ENCODE data around the gene CRB1.
"Not testable (repeated sequence)": the region's sequence is repeated elsewhere in the genome, so short reads cannot be mapped to it uniquely, and the experiment has no call there.

CRB1 gene

GRCh38 chr1:197485790-197486189, 217.7 kb downstream of the CRB1 start:
- no peak for TF ChIP-seq PPARA (CRISPR knock-in tag; IDR thresholded peaks at IDR 0.05; ENCODE audit: borderline replicate concordance)
- TF ChIP-seq ISL1 (CRISPR knock-in tag; IDR thresholded peaks at IDR 0.05) = no peak
- TF ChIP-seq, protein P1, sequence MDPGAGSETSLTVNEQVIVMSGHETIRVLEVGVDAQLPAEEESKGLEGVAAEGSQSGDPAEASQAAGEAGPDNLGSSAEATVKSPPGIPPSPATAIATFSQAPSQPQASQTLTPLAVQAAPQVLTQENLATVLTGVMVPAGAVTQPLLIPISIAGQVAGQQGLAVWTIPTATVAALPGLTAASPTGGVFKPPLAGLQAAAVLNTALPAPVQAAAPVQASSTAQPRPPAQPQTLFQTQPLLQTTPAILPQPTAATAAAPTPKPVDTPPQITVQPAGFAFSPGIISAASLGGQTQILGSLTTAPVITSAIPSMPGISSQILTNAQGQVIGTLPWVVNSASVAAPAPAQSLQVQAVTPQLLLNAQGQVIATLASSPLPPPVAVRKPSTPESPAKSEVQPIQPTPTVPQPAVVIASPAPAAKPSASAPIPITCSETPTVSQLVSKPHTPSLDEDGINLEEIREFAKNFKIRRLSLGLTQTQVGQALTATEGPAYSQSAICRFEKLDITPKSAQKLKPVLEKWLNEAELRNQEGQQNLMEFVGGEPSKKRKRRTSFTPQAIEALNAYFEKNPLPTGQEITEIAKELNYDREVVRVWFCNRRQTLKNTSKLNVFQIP (CRISPR knock-in tag; IDR thresholded peaks at IDR 0.05; ENCODE audit: borderline replicate concordance, low read depth) = no peak
- no peak for TF ChIP-seq ARNTL (CRISPR knock-in tag; IDR thresholded peaks at IDR 0.05; ENCODE audit: borderline replicate concordance, low read depth)
- TF ChIP-seq SNAI2 (CRISPR knock-in tag; IDR thresholded peaks at IDR 0.05) = no peak
- no peak for TF ChIP-seq GLIS3 (CRISPR knock-in tag; IDR thresholded peaks at IDR 0.05)
- TF ChIP-seq CSDC2 (CRISPR knock-in tag; IDR thresholded peaks at IDR 0.05) = no peak
- no peak for TF ChIP-seq OSR1 (CRISPR knock-in tag; IDR thresholded peaks at IDR 0.05)
- no peak for TF ChIP-seq BACH2 (CRISPR knock-in tag; IDR thresholded peaks at IDR 0.05; ENCODE audit: borderline replicate concordance)
- TF ChIP-seq TCF4 (CRISPR knock-in tag; IDR thresholded peaks at IDR 0.05; ENCODE audit: borderline replicate concordance) = no peak
- no peak for TF ChIP-seq ZNF565 (CRISPR knock-in tag; conservative IDR thresholded peaks at IDR 0.05; ENCODE audit: low read depth)
- no peak for TF ChIP-seq CSRNP3 (CRISPR knock-in tag; IDR thresholded peaks at IDR 0.05)
- no peak for TF ChIP-seq TOX (CRISPR knock-in tag; IDR thresholded peaks at IDR 0.05; ENCODE audit: borderline replicate concordance)
- TF ChIP-seq ESRRG (CRISPR knock-in tag; IDR thresholded peaks at IDR 0.05) = no peak
- no peak for TF ChIP-seq ZNF70 (CRISPR knock-in tag; IDR thresholded peaks at IDR 0.05)
- TF ChIP-seq, protein P2, sequence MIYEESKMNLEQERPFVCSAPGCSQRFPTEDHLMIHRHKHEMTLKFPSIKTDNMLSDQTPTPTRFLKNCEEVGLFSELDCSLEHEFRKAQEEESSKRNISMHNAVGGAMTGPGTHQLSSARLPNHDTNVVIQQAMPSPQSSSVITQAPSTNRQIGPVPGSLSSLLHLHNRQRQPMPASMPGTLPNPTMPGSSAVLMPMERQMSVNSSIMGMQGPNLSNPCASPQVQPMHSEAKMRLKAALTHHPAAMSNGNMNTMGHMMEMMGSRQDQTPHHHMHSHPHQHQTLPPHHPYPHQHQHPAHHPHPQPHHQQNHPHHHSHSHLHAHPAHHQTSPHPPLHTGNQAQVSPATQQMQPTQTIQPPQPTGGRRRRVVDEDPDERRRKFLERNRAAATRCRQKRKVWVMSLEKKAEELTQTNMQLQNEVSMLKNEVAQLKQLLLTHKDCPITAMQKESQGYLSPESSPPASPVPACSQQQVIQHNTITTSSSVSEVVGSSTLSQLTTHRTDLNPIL (CRISPR knock-in tag; IDR thresholded peaks at IDR 0.05; ENCODE audit: low read depth) = no peak
- no peak for TF ChIP-seq RARB (CRISPR knock-in tag; IDR thresholded peaks at IDR 0.05)
- no peak for TF ChIP-seq ZFP3 (CRISPR knock-in tag; IDR thresholded peaks at IDR 0.05)

GRCh38 chr1:197486946-197487345, 218.9 kb downstream of the CRB1 start:
- peak; percentile 58 for ATAC-seq
- TF ChIP-seq ZC3H10 (CRISPR knock-in tag; IDR thresholded peaks at IDR 0.05) (no peak), ZFP3 (CRISPR knock-in tag; IDR thresholded peaks at IDR 0.05) (no peak), ZNF565 (CRISPR knock-in tag; conservative IDR thresholded peaks at IDR 0.05; ENCODE audit: low read depth) (no peak), PPARA (CRISPR knock-in tag; IDR thresholded peaks at IDR 0.05; ENCODE audit: borderline replicate concordance) (no peak), RARB (CRISPR knock-in tag; IDR thresholded peaks at IDR 0.05) (no peak), ZNF8 (CRISPR knock-in tag; IDR thresholded peaks at IDR 0.05) (no peak), BACH2 (CRISPR knock-in tag; IDR thresholded peaks at IDR 0.05; ENCODE audit: borderline replicate concordance) (no peak), TSHZ2 (CRISPR knock-in tag; IDR thresholded peaks at IDR 0.05) (no peak), CSDC2 (CRISPR knock-in tag; IDR thresholded peaks at IDR 0.05) (no peak), ARNTL (CRISPR knock-in tag; IDR thresholded peaks at IDR 0.05; ENCODE audit: borderline replicate concordance, low read depth) (no peak), ESRRG (CRISPR knock-in tag; IDR thresholded peaks at IDR 0.05) (no peak), GLIS3 (CRISPR knock-in tag; IDR thresholded peaks at IDR 0.05) (no peak), TCF4 (CRISPR knock-in tag; IDR thresholded peaks at IDR 0.05; ENCODE audit: borderline replicate concordance) (no peak), TOX (CRISPR knock-in tag; IDR thresholded peaks at IDR 0.05; ENCODE audit: borderline replicate concordance) (no peak), PATZ1 (CRISPR knock-in tag; IDR thresholded peaks at IDR 0.05; ENCODE audit: borderline replicate concordance) (no peak), ZFP30 (CRISPR knock-in tag; IDR thresholded peaks at IDR 0.05) (no peak), SNAI2 (CRISPR knock-in tag; IDR thresholded peaks at IDR 0.05) (no peak), ZNF70 (CRISPR knock-in tag; IDR thresholded peaks at IDR 0.05) (no peak)
- TF ChIP-seq, protein P2 (CRISPR knock-in tag; IDR thresholded peaks at IDR 0.05; ENCODE audit: low read depth) = no peak
- TF ChIP-seq, protein P1 (CRISPR knock-in tag; IDR thresholded peaks at IDR 0.05; ENCODE audit: borderline replicate concordance, low read depth) = no peak

More at GRCh38 chr1:197485790-197486189, 217.7 kb downstream of the CRB1 start:
- ATAC-seq = no peak

GRCh38 chr1:197491505-197491904, 223.5 kb downstream of the CRB1 start:
- not testable (repeated sequence) for ATAC-seq

All from SK-N-SH treated with all-trans-retinoic acid at 6 μM for 48 hours (cell line).